ENCODE results near the gene CUL5. TPM values are rescaled to one million over a fixed set of nuclear protein-coding genes. Genes with fewer than 3 reads are reported as not detected.

The CUL5 gene
- total RNA-seq, 1 experiment from 2014 or later: 75.4 TPM

DNA sequence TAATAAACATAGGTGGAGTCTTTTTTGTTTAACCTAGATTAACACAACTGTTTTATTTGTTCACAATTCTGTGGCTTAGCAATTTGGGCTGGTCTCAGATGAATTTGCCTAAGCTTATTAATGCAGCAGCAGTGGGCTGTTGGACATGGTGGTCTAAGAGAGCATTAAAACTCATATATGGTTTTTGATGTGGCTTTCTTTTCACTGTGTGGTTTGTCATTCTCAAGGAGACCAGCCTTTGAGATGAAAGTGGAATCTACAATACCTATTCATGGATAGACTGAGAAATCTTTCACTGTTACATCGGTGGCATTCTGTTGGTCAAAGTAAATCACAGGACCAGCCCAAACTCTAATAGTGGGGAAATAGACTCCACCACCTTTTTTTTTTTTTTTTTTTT, 39.6 kb downstream of the CUL5 start:
- Mint-ChIP-seq H3K4me3 (ENCODE audit: unreplicated experiment) (no peak overlapping the region), H3K27me3 (ENCODE audit: insufficient read depth, unreplicated experiment) (no peaks in the 10 kb centered on the region), H3K27ac (ENCODE audit: unreplicated experiment) (no peak overlapping the region), H3K4me1 (ENCODE audit: low read depth, unreplicated experiment) (no peaks in the 10 kb centered on the region), H3K9me3 (ENCODE audit: unreplicated experiment) (no peaks in the 10 kb centered on the region), H3K36me3 (ENCODE audit: insufficient read depth, unreplicated experiment) (peaks cover 70% of the 10 kb centered on the region)
- POLR2A ChIA-PET: no interaction called here
- TF ChIP-seq, protein P1, sequence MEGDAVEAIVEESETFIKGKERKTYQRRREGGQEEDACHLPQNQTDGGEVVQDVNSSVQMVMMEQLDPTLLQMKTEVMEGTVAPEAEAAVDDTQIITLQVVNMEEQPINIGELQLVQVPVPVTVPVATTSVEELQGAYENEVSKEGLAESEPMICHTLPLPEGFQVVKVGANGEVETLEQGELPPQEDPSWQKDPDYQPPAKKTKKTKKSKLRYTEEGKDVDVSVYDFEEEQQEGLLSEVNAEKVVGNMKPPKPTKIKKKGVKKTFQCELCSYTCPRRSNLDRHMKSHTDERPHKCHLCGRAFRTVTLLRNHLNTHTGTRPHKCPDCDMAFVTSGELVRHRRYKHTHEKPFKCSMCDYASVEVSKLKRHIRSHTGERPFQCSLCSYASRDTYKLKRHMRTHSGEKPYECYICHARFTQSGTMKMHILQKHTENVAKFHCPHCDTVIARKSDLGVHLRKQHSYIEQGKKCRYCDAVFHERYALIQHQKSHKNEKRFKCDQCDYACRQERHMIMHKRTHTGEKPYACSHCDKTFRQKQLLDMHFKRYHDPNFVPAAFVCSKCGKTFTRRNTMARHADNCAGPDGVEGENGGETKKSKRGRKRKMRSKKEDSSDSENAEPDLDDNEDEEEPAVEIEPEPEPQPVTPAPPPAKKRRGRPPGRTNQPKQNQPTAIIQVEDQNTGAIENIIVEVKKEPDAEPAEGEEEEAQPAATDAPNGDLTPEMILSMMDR (IDR thresholded peaks at IDR 0.05; ENCODE audit: insufficient read depth in 1 of 2, low read depth in 1 of 2, low read length in 1 of 2, severe bottlenecking in 1 of 2, unreplicated experiment in 1 of 2): no peak
- DNase-seq: no peak
- intact Hi-C loops (cut with micrococcal nuclease; ENCODE audit: unreplicated experiment): no loop called here
- no TSS peak for BruUV-seq (replicated peaks)
- CTCF ChIA-PET: no interaction called here
- Histone ChIP-seq H3K27me3 (replicated peaks; ENCODE audit: control insufficient read depth, insufficient read depth, low read length) (no peaks in the 10 kb centered on the region), H3K4me3 (ENCODE audit: low read depth, low read length) (no peak overlapping the region), H3K36me3 (ENCODE audit: control insufficient read depth, insufficient read depth, low read length) (peaks cover 3% of the 10 kb centered on the region), H3K4me1 (no peaks in the 10 kb centered on the region), H3K9me3 (no peaks in the 10 kb centered on the region)

DNA sequence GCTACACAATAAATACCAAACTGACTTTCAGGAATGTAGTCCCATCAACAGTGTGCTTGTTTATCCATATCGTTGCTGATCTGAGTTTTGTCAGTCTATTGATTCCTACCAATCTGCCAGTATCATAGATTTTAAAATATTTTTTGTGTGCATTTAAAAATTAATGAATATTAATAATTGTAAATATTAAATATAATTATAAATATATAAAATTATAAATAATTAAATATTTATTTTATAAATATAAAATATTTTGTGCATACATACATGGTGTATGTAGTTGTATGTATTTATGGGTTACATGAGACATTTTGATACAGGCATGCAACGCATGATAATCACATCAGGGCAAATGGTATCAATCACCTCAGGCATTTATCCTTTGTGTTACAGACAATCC, 53.6 kb downstream of the CUL5 start:
- Mint-ChIP-seq H3K27me3 (ENCODE audit: insufficient read depth, unreplicated experiment) (no peaks in the 10 kb centered on the region), H3K4me3 (ENCODE audit: unreplicated experiment) (no peak overlapping the region), H3K4me1 (ENCODE audit: low read depth, unreplicated experiment) (no peaks in the 10 kb centered on the region), H3K36me3 (ENCODE audit: insufficient read depth, unreplicated experiment) (peaks cover 76% of the 10 kb centered on the region), H3K9me3 (ENCODE audit: unreplicated experiment) (peaks cover 10% of the 10 kb centered on the region), H3K27ac (ENCODE audit: unreplicated experiment) (no peak overlapping the region)
- Histone ChIP-seq H3K9me3 (no peaks in the 10 kb centered on the region), H3K4me1 (peaks cover 8% of the 10 kb centered on the region; the same call in 1 of the 2 replicates), H3K4me3 (ENCODE audit: low read depth, low read length) (no peak overlapping the region), H3K36me3 (ENCODE audit: control insufficient read depth, insufficient read depth, low read length) (peaks cover 6% of the 10 kb centered on the region), H3K27me3 (replicated peaks; ENCODE audit: control insufficient read depth, insufficient read depth, low read length) (no peaks in the 10 kb centered on the region)
- no peak for DNase-seq
- CTCF ChIA-PET: no interaction called here
- BruUV-seq (replicated peaks): no TSS peak
- TF ChIP-seq, protein P1 (IDR thresholded peaks at IDR 0.05; ENCODE audit: insufficient read depth in 1 of 2, low read depth in 1 of 2, low read length in 1 of 2, severe bottlenecking in 1 of 2, unreplicated experiment in 1 of 2): no peak
- intact Hi-C loops (cut with micrococcal nuclease; ENCODE audit: unreplicated experiment): no loop called here
- POLR2A ChIA-PET: no interaction called here

GRCh38 chr11:108063410-108063809, 54.7 kb downstream of the CUL5 start:
- H3K9me3 Mint-ChIP-seq (ENCODE audit: unreplicated experiment): peaks cover 10% of the 10 kb centered on the region

More at GRCh38 chr11:108063410-108063809, 54.7 kb downstream of the CUL5 start:
- CTCF ChIA-PET: no interaction called here
- POLR2A ChIA-PET: no interaction called here
- peaks cover 69% of the 10 kb centered on the region for H3K36me3 Mint-ChIP-seq (ENCODE audit: insufficient read depth, unreplicated experiment)
- no peak overlapping the region for H3K4me3 Mint-ChIP-seq (ENCODE audit: unreplicated experiment)
- intact Hi-C loops (cut with micrococcal nuclease; ENCODE audit: unreplicated experiment): no loop called here
- TF ChIP-seq, protein P1 (IDR thresholded peaks at IDR 0.05; ENCODE audit: insufficient read depth in 1 of 2, low read depth in 1 of 2, low read length in 1 of 2, severe bottlenecking in 1 of 2, unreplicated experiment in 1 of 2): no peak
- no peaks in the 10 kb centered on the region for H3K4me1 Mint-ChIP-seq (ENCODE audit: low read depth, unreplicated experiment)
- H3K27me3 ChIP-seq (replicated peaks; ENCODE audit: control insufficient read depth, insufficient read depth, low read length): no peaks in the 10 kb centered on the region
- no peak overlapping the region for H3K27ac Mint-ChIP-seq (ENCODE audit: unreplicated experiment)
- no peaks in the 10 kb centered on the region for H3K9me3 ChIP-seq
- H3K27me3 Mint-ChIP-seq (ENCODE audit: insufficient read depth, unreplicated experiment): no peaks in the 10 kb centered on the region
- DNase-seq: no peak
- no TSS peak for BruUV-seq (replicated peaks)
- no peak overlapping the region for H3K4me3 ChIP-seq (ENCODE audit: low read depth, low read length)
- peaks cover 6% of the 10 kb centered on the region for H3K36me3 ChIP-seq (ENCODE audit: control insufficient read depth, insufficient read depth, low read length)
- H3K4me1 ChIP-seq: peaks cover 8% of the 10 kb centered on the region; the same call in 1 of the 2 replicates
